Bronchial epithelial cell (primary cell): ENCODE data around the gene RALGAPA1. TPM values are rescaled to one million over a fixed set of nuclear protein-coding genes. Genes with fewer than 3 reads are reported as not detected.
"Not testable (repeated sequence)": the region's sequence is repeated elsewhere in the genome, so short reads cannot be mapped to it uniquely, and the experiment has no call there.

Experiments used
- DNase-seq: peaks from one replicate; pipeline ENCODE4 v3.0.0-alpha.2; 2010; ENCODE audit warnings: low read depth
- FAIRE-seq: peaks from 2 replicates; lab custom pipeline; 2011; peaks lifted over from hg19 to GRCh38; lab: Jason Lieb, UNC
- H3K27me3 ChIP-seq: 2 replicates; pipeline ENCODE4 v1.5.1; 2011; ENCODE audit warnings: low read length; ENCODE audit not compliant: control insufficient read depth, insufficient read depth
- H3K36me3 ChIP-seq: 2 replicates; pipeline ENCODE4 v1.5.1; 2011; ENCODE audit warnings: low read length; ENCODE audit not compliant: control insufficient read depth, insufficient read depth
- H3K4me3 ChIP-seq: 2 replicates; pipeline ENCODE4 v1.5.1; 2011; ENCODE audit warnings: mild to moderate bottlenecking, low read depth, low read length, control low read depth
- CTCF ChIP-seq: IDR thresholded peaks from 2 replicates; pipeline ENCODE4 v1.5.1; 2011; ENCODE audit warnings: mild to moderate bottlenecking, moderate library complexity, low read length, control low read depth, inconsistent platforms; ENCODE audit not compliant: insufficient read depth, severe bottlenecking
- total RNA-seq: library from RNA; depleted of rRNA; stranded (reverse); fragments of >200 nt; gene quantifications from 2 replicates; pipeline ENCODE4 v1.2.1, GENCODE V29; 2014

RALGAPA1 gene
- total RNA-seq, 1 donor from 2014 or later: 28.2 TPM

GRCh38 chr14:35851823-35852222, 42.7 kb upstream of the RALGAPA1 start:
- no peak overlapping the region for H3K4me3 ChIP-seq
- FAIRE-seq: no peak
- H3K36me3 ChIP-seq: no peaks in the 10 kb centered on the region
- no peaks in the 10 kb centered on the region for H3K27me3 ChIP-seq
- DNase-seq: no peak
- no peak for TF ChIP-seq CTCF

GRCh38 chr14:35849122-35849521, 40.0 kb upstream of the RALGAPA1 start:
- Histone ChIP-seq H3K27me3 (no peaks in the 10 kb centered on the region), H3K36me3 (peaks cover 1% of the 10 kb centered on the region), H3K4me3 (no peak overlapping the region)
- DNase-seq (no peak), FAIRE-seq (no peak)
- no peak for TF ChIP-seq CTCF

GRCh38 chr14:35847636-35848035, 38.5 kb upstream of the RALGAPA1 start:
- no peak overlapping the region for H3K4me3 ChIP-seq
- no peaks in the 10 kb centered on the region for H3K27me3 ChIP-seq
- peaks cover 1% of the 10 kb centered on the region for H3K36me3 ChIP-seq
- no peak for TF ChIP-seq CTCF
- FAIRE-seq: no peak
- DNase-seq: no peak

- Histone ChIP-seq H3K4me3 (no peak overlapping the region), H3K36me3 (peaks cover 1% of the 10 kb centered on the region), H3K27me3 (no peaks in the 10 kb centered on the region)
- TF ChIP-seq CTCF: no peak
- DNase-seq (no peak), FAIRE-seq (no peak)
Measured at GRCh38 chr14:35844494-35844893, 35.4 kb upstream of the RALGAPA1 start.

GRCh38 chr14:35842245-35842644, 33.1 kb upstream of the RALGAPA1 start:
- not testable (repeated sequence) for DNase-seq, H3K4me3 ChIP-seq, H3K27me3 ChIP-seq, FAIRE-seq, H3K36me3 ChIP-seq

GRCh38 chr14:35841704-35842103, 32.6 kb upstream of the RALGAPA1 start:
- DNase-seq, FAIRE-seq, H3K27me3 ChIP-seq, H3K36me3 ChIP-seq, H3K4me3 ChIP-seq: not testable (repeated sequence)

- FAIRE-seq: no peak
Measured at GRCh38 chr14:35835208-35835982, 26.3 kb upstream of the RALGAPA1 start.

More at GRCh38 chr14:35835208-35835982, 26.3 kb upstream of the RALGAPA1 start:
- TF ChIP-seq CTCF: no peak
- peaks cover 1% of the 10 kb centered on the region for H3K36me3 ChIP-seq
- H3K4me3 ChIP-seq: no peak overlapping the region
- no peak for DNase-seq
- H3K27me3 ChIP-seq: no peaks in the 10 kb centered on the region
